Astrocyte (in vitro differentiated cells and primary cell): Measurements from ENCODE around the gene CHST15. TPM values are rescaled to one million over a fixed set of nuclear protein-coding genes. Genes with fewer than 3 reads are reported as not detected.
"Not testable (repeated sequence)": the region's sequence is repeated elsewhere in the genome, so short reads cannot be mapped to it uniquely, and the experiment has no call there.

Experiments
- DNase-seq: peaks from one replicate; pipeline ENCODE4 v3.0.0-alpha.2; 2010; ENCODE audit warnings: low read depth
- FAIRE-seq: peaks from 2 replicates; lab custom pipeline; 2011; peaks lifted over from hg19 to GRCh38; lab: Jason Lieb, UNC
- H2AFZ ChIP-seq: 2 replicates; pipeline ENCODE4 v1.6.0; 2012; ENCODE audit warnings: low read depth, low read length, inconsistent platforms
- H3K27ac ChIP-seq: 2 replicates; pipeline ENCODE4 v1.5.1; 2011; ENCODE audit warnings: low read depth, low read length, inconsistent platforms
- H3K27me3 ChIP-seq: 2 replicates; pipeline ENCODE4 v1.6.0; 2011; ENCODE audit warnings: low read length, inconsistent platforms; ENCODE audit not compliant: insufficient read depth
- H3K36me3 ChIP-seq: 2 replicates; pipeline ENCODE4 v1.5.1; 2011; ENCODE audit warnings: low read length, inconsistent platforms; ENCODE audit not compliant: insufficient read depth
- H3K4me1 ChIP-seq: 2 replicates; pipeline ENCODE4 v1.5.1; 2011; ENCODE audit warnings: low read length, inconsistent platforms; ENCODE audit not compliant: insufficient read depth
- H3K4me2 ChIP-seq: 2 replicates; pipeline ENCODE4 v1.6.0; 2012; ENCODE audit warnings: low read length, inconsistent platforms
- H3K4me3 ChIP-seq: 2 replicates; pipeline ENCODE4 v1.5.1; 2011; ENCODE audit warnings: low read depth, mild to moderate bottlenecking, low read length, inconsistent platforms; ENCODE audit not compliant: insufficient read depth
- H3K79me2 ChIP-seq: 2 replicates; pipeline ENCODE4 v1.6.0; 2012; ENCODE audit warnings: mild to moderate bottlenecking, low read length, inconsistent platforms; ENCODE audit not compliant: insufficient read depth
- H3K9ac ChIP-seq: 2 replicates; pipeline ENCODE4 v1.6.0; 2012; ENCODE audit warnings: mild to moderate bottlenecking, low read length, inconsistent platforms
- H3K9me3 ChIP-seq: 2 replicates; pipeline ENCODE4 v1.5.1; 2012; ENCODE audit warnings: low read depth, mild to moderate bottlenecking, low read length, inconsistent platforms; ENCODE audit not compliant: insufficient read depth
- H4K20me1 ChIP-seq: 2 replicates; pipeline ENCODE4 v1.6.0; 2012; ENCODE audit warnings: low read length, inconsistent platforms; ENCODE audit not compliant: insufficient read depth
- H3K27ac Mint-ChIP-seq: one replicate; pipeline ENCODE4 v1.8.0; 2021; ENCODE audit warnings: mild to moderate bottlenecking, mixed read lengths; ENCODE audit not compliant: unreplicated experiment
- H3K27me3 Mint-ChIP-seq: one replicate; pipeline ENCODE4 v1.8.0; 2021; ENCODE audit warnings: low read depth, mixed read lengths; ENCODE audit not compliant: unreplicated experiment
- H3K36me3 Mint-ChIP-seq: one replicate; pipeline ENCODE4 v1.8.0; 2021; ENCODE audit warnings: low read depth, mixed read lengths; ENCODE audit not compliant: unreplicated experiment
- H3K4me1 Mint-ChIP-seq: one replicate; pipeline ENCODE4 v1.8.0; 2021; ENCODE audit warnings: low read depth, mixed read lengths; ENCODE audit not compliant: unreplicated experiment
- H3K4me3 Mint-ChIP-seq: one replicate; pipeline ENCODE4 v1.8.0; 2021; ENCODE audit warnings: mild to moderate bottlenecking, moderate library complexity, mixed read lengths; ENCODE audit not compliant: unreplicated experiment
- H3K9me3 Mint-ChIP-seq: one replicate; pipeline ENCODE4 v1.8.0; 2021; ENCODE audit warnings: mild to moderate bottlenecking, mixed read lengths; ENCODE audit not compliant: unreplicated experiment
- EZH2 ChIP-seq: IDR thresholded peaks from 2 replicates; pipeline ENCODE4 v1.6.1; 2012; ENCODE audit warnings: mild to moderate bottlenecking, low read length, inconsistent platforms; ENCODE audit not compliant: insufficient read depth
- total RNA-seq: library from RNA; stranded (reverse); gene quantifications from 2 replicates; pipeline ENCODE4 v1.2.1, GENCODE V29; 2021
- TF ChIP-seq, protein P1 (sequence below): IDR thresholded peaks from 2 replicates; pipeline ENCODE4 v1.5.1; 2011; ENCODE audit warnings: low read depth, mild to moderate bottlenecking, inconsistent platforms, low read length, moderate library complexity; ENCODE audit not compliant: insufficient read depth

Gene CHST15
- total RNA-seq, 1 donor from 2014 or later = 20.6 TPM

DNA sequence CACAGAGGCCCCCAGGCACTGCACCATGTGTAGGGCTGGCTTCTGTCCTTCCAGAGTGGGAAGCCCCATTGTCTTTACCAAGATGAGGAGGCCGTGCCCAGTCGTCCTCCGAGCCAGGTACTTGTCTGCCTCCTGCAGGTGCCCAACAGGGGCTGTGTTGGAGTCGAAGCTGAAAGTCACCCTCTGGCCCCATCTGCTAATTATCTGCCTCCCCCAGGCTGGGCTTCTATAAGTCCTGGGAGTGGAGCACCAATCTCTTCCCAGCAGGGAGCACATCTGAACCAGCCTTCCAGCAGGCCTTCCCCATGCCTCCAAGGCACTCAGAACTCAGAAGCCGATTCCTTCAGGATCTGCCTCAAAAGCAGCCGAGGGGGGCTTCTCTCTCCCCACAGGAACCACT lies 11.6 kb upstream of the CHST15 start:
- H3K4me3 ChIP-seq = no peak overlapping the region
- no peak for TF ChIP-seq EZH2
- TF ChIP-seq, protein P1, sequence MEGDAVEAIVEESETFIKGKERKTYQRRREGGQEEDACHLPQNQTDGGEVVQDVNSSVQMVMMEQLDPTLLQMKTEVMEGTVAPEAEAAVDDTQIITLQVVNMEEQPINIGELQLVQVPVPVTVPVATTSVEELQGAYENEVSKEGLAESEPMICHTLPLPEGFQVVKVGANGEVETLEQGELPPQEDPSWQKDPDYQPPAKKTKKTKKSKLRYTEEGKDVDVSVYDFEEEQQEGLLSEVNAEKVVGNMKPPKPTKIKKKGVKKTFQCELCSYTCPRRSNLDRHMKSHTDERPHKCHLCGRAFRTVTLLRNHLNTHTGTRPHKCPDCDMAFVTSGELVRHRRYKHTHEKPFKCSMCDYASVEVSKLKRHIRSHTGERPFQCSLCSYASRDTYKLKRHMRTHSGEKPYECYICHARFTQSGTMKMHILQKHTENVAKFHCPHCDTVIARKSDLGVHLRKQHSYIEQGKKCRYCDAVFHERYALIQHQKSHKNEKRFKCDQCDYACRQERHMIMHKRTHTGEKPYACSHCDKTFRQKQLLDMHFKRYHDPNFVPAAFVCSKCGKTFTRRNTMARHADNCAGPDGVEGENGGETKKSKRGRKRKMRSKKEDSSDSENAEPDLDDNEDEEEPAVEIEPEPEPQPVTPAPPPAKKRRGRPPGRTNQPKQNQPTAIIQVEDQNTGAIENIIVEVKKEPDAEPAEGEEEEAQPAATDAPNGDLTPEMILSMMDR = no peak
- peaks cover 5% of the 10 kb centered on the region for H4K20me1 ChIP-seq
- no peak overlapping the region for H2AFZ ChIP-seq
- no peak overlapping the region for H3K9ac ChIP-seq
- Mint-ChIP-seq H3K9me3 (peaks cover 7% of the 10 kb centered on the region), H3K27me3 (peaks cover 56% of the 10 kb centered on the region), H3K36me3 (no peaks in the 10 kb centered on the region), H3K27ac (no peak overlapping the region), H3K4me1 (peaks cover 7% of the 10 kb centered on the region), H3K4me3 (no peak overlapping the region)
- H3K79me2 ChIP-seq = no peaks in the 10 kb centered on the region
- no peaks in the 10 kb centered on the region for H3K9me3 ChIP-seq
- DNase-seq = no peak
- H3K4me1 ChIP-seq = peaks cover 13% of the 10 kb centered on the region
- H3K36me3 ChIP-seq = no peaks in the 10 kb centered on the region
- H3K27me3 ChIP-seq = peaks cover 4% of the 10 kb centered on the region
- no peak overlapping the region for H3K27ac ChIP-seq
- no peak for FAIRE-seq
- no peak overlapping the region for H3K4me2 ChIP-seq

DNA sequence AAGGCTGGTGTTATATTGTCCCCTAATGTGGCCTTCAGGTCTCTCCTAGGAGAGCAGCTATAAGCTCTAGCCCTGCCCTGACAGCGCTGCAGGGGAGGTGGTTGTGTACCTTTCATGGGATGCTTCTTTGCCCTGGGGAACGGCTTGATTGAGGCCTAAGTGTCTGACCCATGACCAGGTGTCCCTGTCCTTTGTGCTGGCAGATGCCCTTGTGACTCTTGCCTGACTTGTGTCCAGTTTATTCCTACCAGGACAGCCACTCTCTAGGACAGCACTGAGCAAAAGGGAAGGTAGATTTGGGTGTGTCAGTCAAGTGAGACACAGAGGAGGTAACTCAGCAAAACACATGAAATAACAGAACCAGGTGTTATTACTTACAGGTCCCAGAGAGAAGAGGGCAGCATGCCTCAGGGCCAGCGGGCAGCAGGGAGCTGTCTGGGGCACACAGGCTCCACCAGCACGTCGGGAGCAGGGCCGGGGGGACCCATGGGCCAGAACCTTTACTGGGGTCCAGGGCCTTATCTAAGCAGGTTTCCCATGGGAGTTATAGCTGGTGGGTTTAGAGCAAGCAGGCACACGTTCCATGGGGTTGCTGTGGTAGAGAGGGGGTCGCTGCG lies 10.7 kb upstream of the CHST15 start:
- H3K36me3 Mint-ChIP-seq = no peaks in the 10 kb centered on the region
- peaks cover 7% of the 10 kb centered on the region for H3K4me1 Mint-ChIP-seq
- H3K27ac ChIP-seq = no peak overlapping the region
- no peak for DNase-seq
- no peaks in the 10 kb centered on the region for H3K79me2 ChIP-seq
- H3K9me3 ChIP-seq = no peaks in the 10 kb centered on the region
- H3K9me3 Mint-ChIP-seq = peaks cover 9% of the 10 kb centered on the region
- H3K4me3 Mint-ChIP-seq = no peak overlapping the region
- peak overlapping the region; percentile 37 for H3K27ac Mint-ChIP-seq
- peaks cover 57% of the 10 kb centered on the region for H3K27me3 Mint-ChIP-seq
- H3K4me1 ChIP-seq = peaks cover 13% of the 10 kb centered on the region
- no peak overlapping the region for H3K4me2 ChIP-seq
- H2AFZ ChIP-seq = no peak overlapping the region
- peaks cover 5% of the 10 kb centered on the region for H4K20me1 ChIP-seq
- peaks cover 6% of the 10 kb centered on the region for H3K27me3 ChIP-seq
- no peak overlapping the region for H3K4me3 ChIP-seq
- TF ChIP-seq, protein P1 = no peak
- TF ChIP-seq EZH2 = no peak
- H3K9ac ChIP-seq = no peak overlapping the region
- no peaks in the 10 kb centered on the region for H3K36me3 ChIP-seq
- FAIRE-seq = no peak

DNA sequence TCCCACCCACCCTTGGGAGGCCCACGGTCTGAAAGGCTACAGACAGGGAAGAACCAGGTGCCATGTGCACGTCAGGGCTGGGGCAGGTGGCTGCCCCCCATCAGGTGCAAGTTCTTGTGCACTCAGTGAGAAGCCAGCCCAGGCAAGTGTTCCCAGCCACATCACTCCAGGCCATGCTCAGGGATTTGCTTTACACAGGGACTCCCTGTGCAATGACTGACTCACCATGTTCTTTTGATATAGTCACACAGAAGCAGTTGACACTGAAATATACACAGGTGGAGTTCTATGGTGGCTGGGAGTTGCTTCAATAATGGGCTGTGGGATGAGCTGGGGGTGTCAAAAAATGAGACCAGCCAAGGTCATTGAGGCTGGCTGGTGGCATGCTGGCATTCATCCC lies 8.0 kb upstream of the CHST15 start:
- no peak overlapping the region for H3K4me3 ChIP-seq
- H3K9ac ChIP-seq = no peak overlapping the region
- Mint-ChIP-seq H3K36me3 (peaks cover under 1% of the 10 kb centered on the region), H3K9me3 (peaks cover 18% of the 10 kb centered on the region), H3K27ac (no peak overlapping the region), H3K27me3 (peaks cover 60% of the 10 kb centered on the region), H3K4me3 (no peak overlapping the region), H3K4me1 (peaks cover 4% of the 10 kb centered on the region)
- no peaks in the 10 kb centered on the region for H3K79me2 ChIP-seq
- no peaks in the 10 kb centered on the region for H3K36me3 ChIP-seq
- TF ChIP-seq, protein P1 = no peak
- TF ChIP-seq EZH2 = no peak
- H2AFZ ChIP-seq = no peak overlapping the region
- DNase-seq (no peak), FAIRE-seq (no peak)
- peaks cover 25% of the 10 kb centered on the region for H3K27me3 ChIP-seq
- H3K9me3 ChIP-seq = no peaks in the 10 kb centered on the region
- H4K20me1 ChIP-seq = peaks cover under 1% of the 10 kb centered on the region
- H3K4me2 ChIP-seq = no peak overlapping the region
- H3K27ac ChIP-seq = no peak overlapping the region
- H3K4me1 ChIP-seq = peaks cover 8% of the 10 kb centered on the region

DNA sequence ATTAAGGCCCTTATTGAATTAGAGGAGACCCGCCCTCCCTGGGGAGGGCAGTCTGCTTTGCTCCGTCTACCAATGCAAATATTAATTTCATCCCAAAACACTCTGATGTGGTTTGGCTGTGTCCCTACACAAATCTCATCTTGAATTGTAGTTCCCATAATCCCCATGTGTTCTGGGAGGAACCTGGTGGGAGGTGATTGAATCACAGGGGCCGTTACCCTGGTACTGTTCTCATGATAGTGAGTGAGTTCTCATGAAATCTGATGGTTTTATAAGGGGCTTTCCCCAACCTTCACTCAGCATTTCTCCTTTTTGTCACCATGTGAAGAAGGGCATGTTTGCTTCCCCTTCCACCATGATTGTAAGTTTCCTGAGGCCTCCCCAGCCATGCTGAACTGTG lies 7.3 kb upstream of the CHST15 start:
- not testable (repeated sequence) for H3K4me2 ChIP-seq, H3K9ac ChIP-seq, H3K27ac ChIP-seq, H3K4me3 ChIP-seq, H3K4me3 Mint-ChIP-seq, H3K4me1 ChIP-seq, H3K9me3 ChIP-seq, FAIRE-seq, H3K27ac Mint-ChIP-seq, H4K20me1 ChIP-seq, H3K36me3 ChIP-seq, DNase-seq, H3K36me3 Mint-ChIP-seq, H3K79me2 ChIP-seq, H2AFZ ChIP-seq, H3K4me1 Mint-ChIP-seq
- peaks cover 20% of the 10 kb centered on the region for H3K9me3 Mint-ChIP-seq
- peaks cover 29% of the 10 kb centered on the region for H3K27me3 ChIP-seq
- H3K27me3 Mint-ChIP-seq = peaks cover 55% of the 10 kb centered on the region
